Activated B cell treated with CpG ODN at 0.5 μM for 24 hours (primary cell): Measurements from ENCODE around the gene VANGL1. TPM values are rescaled to one million over a fixed set of nuclear protein-coding genes. Genes with fewer than 3 reads are reported as not detected.

Experiments used
- ATAC-seq: fragments of 200-7000 bp; cut with Tn5 transposase; one replicate; pipeline ENCODE4 v1.10.0; 2021; ENCODE audit warnings: low read depth, mild to moderate bottlenecking, moderate library complexity
- CTCF ChIA-PET: fragments of 350-600 bp; sonication (Branson Sonifier 250); formaldehyde crosslinking; loops from one replicate; lab custom pipeline; 2021; ENCODE audit warnings: antibody characterized with exemption; lab: Charles Lee
- POLR2A ChIA-PET: fragments of 350-600 bp; sonication (Branson Sonifier 250); formaldehyde crosslinking; loops from one replicate; lab custom pipeline; 2021; ENCODE audit warnings: antibody characterized with exemption; lab: Charles Lee
- DNase-seq: peaks from one replicate; pipeline ENCODE4 v3.0.0; 2022
- H3K27ac Mint-ChIP-seq: one replicate; pipeline ENCODE4 v1.8.0; 2020; ENCODE audit warnings: mixed read lengths
- H3K27me3 Mint-ChIP-seq: one replicate; pipeline ENCODE4 v1.8.0; 2021; ENCODE audit warnings: mixed read lengths
- H3K36me3 Mint-ChIP-seq: one replicate; pipeline ENCODE4 v1.8.0; 2021; ENCODE audit warnings: low read depth, mixed read lengths
- H3K4me1 Mint-ChIP-seq: one replicate; pipeline ENCODE4 v1.8.0; 2021; ENCODE audit warnings: mixed read lengths
- H3K4me3 Mint-ChIP-seq: one replicate; pipeline ENCODE4 v1.8.0; 2020; ENCODE audit warnings: mild to moderate bottlenecking, mixed read lengths
- H3K9me3 Mint-ChIP-seq: one replicate; pipeline ENCODE4 v1.8.0; 2020; ENCODE audit warnings: mixed read lengths
- intact Hi-C: fragments of 100-400 bp; cut with micrococcal nuclease; formaldehyde crosslinking; loops from one replicate; pipeline ENCODE4 v1.15.1; 2024
- total RNA-seq: library from RNA; stranded (reverse); gene quantifications from 2 replicates; pipeline ENCODE4 v1.2.3, GENCODE V29; 2022
- TF ChIP-seq, protein P1 (sequence below): fragments of 200-600 bp; IDR thresholded peaks from one replicate; pipeline ENCODE4 v1.8.0; 2022; ENCODE audit warnings: antibody characterized with exemption, mild to moderate bottlenecking

The VANGL1 gene
- total RNA-seq, 1 donor from 2014 or later: 1.2 TPM

DNA sequence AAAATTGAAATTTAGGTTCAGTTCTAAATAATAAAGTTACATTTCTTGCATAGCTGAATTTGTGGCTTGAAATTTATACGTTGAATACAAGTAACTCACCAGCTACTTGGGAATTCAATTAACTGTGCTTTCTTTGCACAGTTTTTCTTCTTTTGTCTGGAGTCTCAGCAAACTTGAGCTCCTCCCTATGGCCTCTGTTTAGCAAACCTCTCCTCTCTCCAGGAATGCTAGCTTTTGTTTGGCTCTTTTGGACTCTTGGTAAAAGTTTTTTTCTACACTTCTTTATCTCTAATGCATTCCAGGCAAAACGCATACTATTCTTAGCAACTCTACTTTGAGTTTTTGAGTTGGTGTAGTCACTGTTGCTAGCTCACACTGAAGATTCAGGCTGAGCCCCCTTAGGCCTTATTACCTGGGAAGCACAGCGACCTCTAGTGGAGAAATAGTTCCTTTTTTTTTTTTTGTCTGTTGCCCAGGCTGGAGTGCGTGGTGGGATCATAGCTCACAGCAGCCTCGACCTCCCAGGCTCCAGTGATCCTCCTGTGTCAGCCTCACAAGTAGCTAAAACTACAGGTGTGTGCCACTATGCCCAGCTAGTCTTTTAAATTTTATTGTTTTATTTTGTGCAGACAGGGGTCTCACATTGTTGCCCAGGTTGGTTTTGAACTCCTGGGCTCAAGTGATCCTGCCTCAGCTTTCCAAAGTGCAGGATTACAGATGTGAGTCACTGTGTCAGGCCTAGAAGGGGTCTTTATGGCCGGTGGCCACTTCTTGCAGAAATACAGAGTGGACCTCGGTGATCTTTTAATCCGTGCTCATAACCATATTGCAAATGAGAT lies 65.0 kb downstream of the VANGL1 start:
- intact Hi-C loops: loop anchor here (2.0 to 5.0 kb wide), 2 partner anchors 98 to 570 kb away; no protein-coding TSS in a partner anchor
- DNase-seq (no peak), ATAC-seq (no peak)
- TF ChIP-seq, protein P1, sequence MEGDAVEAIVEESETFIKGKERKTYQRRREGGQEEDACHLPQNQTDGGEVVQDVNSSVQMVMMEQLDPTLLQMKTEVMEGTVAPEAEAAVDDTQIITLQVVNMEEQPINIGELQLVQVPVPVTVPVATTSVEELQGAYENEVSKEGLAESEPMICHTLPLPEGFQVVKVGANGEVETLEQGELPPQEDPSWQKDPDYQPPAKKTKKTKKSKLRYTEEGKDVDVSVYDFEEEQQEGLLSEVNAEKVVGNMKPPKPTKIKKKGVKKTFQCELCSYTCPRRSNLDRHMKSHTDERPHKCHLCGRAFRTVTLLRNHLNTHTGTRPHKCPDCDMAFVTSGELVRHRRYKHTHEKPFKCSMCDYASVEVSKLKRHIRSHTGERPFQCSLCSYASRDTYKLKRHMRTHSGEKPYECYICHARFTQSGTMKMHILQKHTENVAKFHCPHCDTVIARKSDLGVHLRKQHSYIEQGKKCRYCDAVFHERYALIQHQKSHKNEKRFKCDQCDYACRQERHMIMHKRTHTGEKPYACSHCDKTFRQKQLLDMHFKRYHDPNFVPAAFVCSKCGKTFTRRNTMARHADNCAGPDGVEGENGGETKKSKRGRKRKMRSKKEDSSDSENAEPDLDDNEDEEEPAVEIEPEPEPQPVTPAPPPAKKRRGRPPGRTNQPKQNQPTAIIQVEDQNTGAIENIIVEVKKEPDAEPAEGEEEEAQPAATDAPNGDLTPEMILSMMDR: no peak
- Mint-ChIP-seq H3K4me1 (no peaks in the 10 kb centered on the region), H3K27me3 (peaks cover 10% of the 10 kb centered on the region), H3K4me3 (no peak overlapping the region), H3K36me3 (no peaks in the 10 kb centered on the region), H3K9me3 (no peaks in the 10 kb centered on the region), H3K27ac (no peak overlapping the region)
- CTCF ChIA-PET: interaction anchor here (0.6 to 1.7 kb wide), 10 partner anchors 10 to 567 kb away, joined by 3 to 11 read pairs (median 3); no protein-coding TSS in a partner anchor
- POLR2A ChIA-PET: interaction anchor here (0.6 kb wide), 1 partner anchor 969 kb away, joined by 3 read pairs; no protein-coding TSS in a partner anchor

DNA sequence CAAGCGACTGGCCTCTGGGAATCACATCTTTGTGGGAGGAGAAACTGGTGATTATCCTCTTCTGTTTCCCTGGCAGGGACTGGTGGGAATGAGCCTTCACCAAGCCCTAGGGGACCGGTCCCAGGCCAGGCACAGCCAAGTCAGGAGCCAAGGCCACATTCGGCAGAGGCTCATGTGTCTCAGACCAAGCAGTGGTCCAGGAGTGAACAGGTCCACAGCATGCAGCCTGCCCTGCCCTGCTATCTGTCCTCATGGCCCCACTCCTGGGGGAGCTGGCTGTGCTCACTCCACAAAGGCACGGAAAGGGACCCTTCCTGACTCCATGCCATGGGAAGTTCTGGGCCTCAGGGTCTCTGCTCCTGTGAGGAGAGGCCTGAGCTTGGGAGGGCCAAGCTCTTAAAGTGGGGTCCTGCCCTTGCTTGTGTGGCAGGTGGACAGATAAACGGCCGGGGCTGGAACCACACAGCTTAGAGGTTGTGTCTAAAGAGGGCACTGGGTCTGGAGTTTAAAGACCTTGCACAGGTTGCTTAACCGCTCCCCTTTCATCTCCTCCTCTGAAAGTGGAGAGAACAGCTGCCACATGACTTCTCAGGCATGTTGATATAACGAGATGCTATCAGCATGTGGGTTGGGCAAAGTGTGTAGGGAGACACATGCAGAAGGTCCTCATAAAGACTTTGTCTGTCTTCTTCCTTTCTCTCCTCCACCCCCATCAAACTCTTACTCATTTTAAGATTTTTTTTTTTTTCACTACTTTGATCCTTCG lies 69.3 kb downstream of the VANGL1 start:
- DNase-seq (no peak), ATAC-seq (no peak)
- TF ChIP-seq, protein P1: no peak
- H3K27me3 Mint-ChIP-seq: peaks cover 8% of the 10 kb centered on the region
- ChIA-PET POLR2A (no interaction called here), CTCF (no interaction called here)
- H3K9me3 Mint-ChIP-seq: no peaks in the 10 kb centered on the region
- intact Hi-C loops: no loop called here
- no peaks in the 10 kb centered on the region for H3K4me1 Mint-ChIP-seq
- no peak overlapping the region for H3K27ac Mint-ChIP-seq
- H3K36me3 Mint-ChIP-seq: no peaks in the 10 kb centered on the region
- H3K4me3 Mint-ChIP-seq: no peak overlapping the region

DNA sequence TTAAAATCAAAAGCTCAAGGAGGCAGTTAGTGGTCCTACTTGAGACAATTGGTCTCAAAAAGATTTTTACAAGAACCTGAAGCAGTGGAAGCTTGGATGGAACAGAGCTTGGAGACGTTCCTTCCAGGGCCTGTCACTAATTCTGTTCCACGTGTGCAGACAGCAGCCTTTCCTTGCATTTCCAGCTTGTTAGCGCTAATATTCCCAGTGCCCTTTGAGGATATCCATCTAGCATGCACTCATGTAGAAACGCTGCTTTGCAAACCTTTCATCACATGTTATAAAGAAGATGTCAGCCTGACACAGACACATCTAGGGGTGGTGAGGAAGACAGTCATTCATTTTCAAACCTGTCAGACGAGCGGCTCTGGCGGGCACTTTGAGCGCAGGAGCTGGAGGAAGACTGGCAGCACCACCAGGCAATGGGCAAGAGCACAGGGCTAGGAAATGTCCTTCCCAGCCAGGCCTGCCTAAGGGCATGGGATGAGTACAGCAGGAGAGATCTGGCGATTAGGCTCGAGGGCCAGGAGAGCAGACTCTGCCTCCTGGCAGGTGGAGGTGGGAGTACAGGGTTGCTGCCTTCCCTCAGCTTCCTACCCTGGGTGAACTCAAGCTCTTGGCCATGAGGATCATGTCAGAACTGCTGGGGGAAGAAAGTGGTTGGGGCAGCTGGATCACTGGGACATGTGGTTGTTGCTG lies 71.3 kb downstream of the VANGL1 start:
- no peak overlapping the region for H3K4me3 Mint-ChIP-seq
- ATAC-seq (no peak), DNase-seq (no peak)
- intact Hi-C loops: no loop called here
- no peaks in the 10 kb centered on the region for H3K36me3 Mint-ChIP-seq
- POLR2A ChIA-PET: no interaction called here
- no peaks in the 10 kb centered on the region for H3K9me3 Mint-ChIP-seq
- H3K27me3 Mint-ChIP-seq: peaks cover 9% of the 10 kb centered on the region
- CTCF ChIA-PET: no interaction called here
- no peaks in the 10 kb centered on the region for H3K4me1 Mint-ChIP-seq
- no peak overlapping the region for H3K27ac Mint-ChIP-seq
- TF ChIP-seq, protein P1: no peak

DNA sequence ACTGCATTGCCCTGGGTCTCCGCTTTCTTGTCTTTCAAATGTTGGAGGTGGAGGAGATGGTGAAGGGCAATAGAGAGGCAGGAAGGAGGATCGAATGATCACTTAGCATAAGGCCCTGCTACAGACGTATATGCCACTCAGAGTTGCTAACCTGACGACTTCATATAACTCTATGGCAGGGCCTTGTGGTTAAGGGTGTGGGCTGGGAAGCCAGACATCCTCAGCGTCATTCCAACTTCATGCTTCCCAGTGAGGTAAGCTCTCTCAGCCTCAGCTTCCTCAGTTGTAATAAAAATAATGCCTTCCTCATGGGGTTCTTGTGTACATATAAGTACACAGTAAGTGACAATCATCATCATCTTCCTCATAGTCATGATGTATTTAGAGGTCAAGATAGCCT lies 72.1 kb downstream of the VANGL1 start:
- no peaks in the 10 kb centered on the region for H3K9me3 Mint-ChIP-seq
- ChIA-PET CTCF (no interaction called here), POLR2A (no interaction called here)
- no peak overlapping the region for H3K4me3 Mint-ChIP-seq
- intact Hi-C loops: no loop called here
- ATAC-seq (no peak), DNase-seq (no peak)
- H3K36me3 Mint-ChIP-seq: no peaks in the 10 kb centered on the region
- TF ChIP-seq, protein P1: no peak
- H3K27me3 Mint-ChIP-seq: peaks cover 9% of the 10 kb centered on the region
- no peak overlapping the region for H3K27ac Mint-ChIP-seq
- no peaks in the 10 kb centered on the region for H3K4me1 Mint-ChIP-seq
